PC-3 (cell line): ENCODE results near the gene KTI12. TPM values are rescaled to one million over a fixed set of nuclear protein-coding genes. Genes with fewer than 3 reads are reported as not detected.
A peak's percentile ranks its signal among the peaks of the same experiment; 100 is the strongest.
"Not testable (repeated sequence)": the region's sequence is repeated elsewhere in the genome, so short reads cannot be mapped to it uniquely, and the experiment has no call there.

ENCODE experiments used
- ATAC-seq: fragments of 200-7000 bp; cut with Tn5 transposase; 2 replicates; pipeline ENCODE4 v1.9.1; 2020; ENCODE audit warnings: mild to moderate bottlenecking, moderate library complexity
- BruUV-seq: library from RNA; stranded (reverse); fragments of 400-500 nt; replicated peaks from 2 replicates; lab custom pipeline; 2021; lab: Mats Ljungman, UMichigan
- CTCF ChIA-PET: fragments of 300-600 bp; sonication (Branson Sonifier 250); formaldehyde crosslinking; loops from one replicate; lab custom pipeline; 2022; ENCODE audit warnings: antibody characterized with exemption; lab: Charles Lee
- POLR2A ChIA-PET: fragments of 300-600 bp; sonication (Branson Sonifier 250); formaldehyde crosslinking; loops from one replicate; lab custom pipeline; 2022; ENCODE audit warnings: antibody characterized with exemption; ENCODE audit not compliant: unreplicated experiment; lab: Charles Lee
- DNase-seq: peaks from one replicate; pipeline ENCODE4 v3.0.0-alpha.2; 2015
- H2AFZ ChIP-seq: fragments of 300-600 bp; sonication (generic); 2 replicates; pipeline ENCODE4 v1.6.0; 2016; ENCODE audit warnings: antibody characterized with exemption, low read length
- H3F3A ChIP-seq: fragments of 300-600 bp; sonication (generic); one replicate; pipeline ENCODE4 v1.6.0; 2017; ENCODE audit warnings: antibody characterized with exemption, low read length, control low read depth, mild to moderate bottlenecking; ENCODE audit not compliant: unreplicated experiment
- H3K27ac ChIP-seq: fragments of 300-600 bp; sonication (generic); 2 replicates; pipeline ENCODE4 v1.5.1; 2016; ENCODE audit warnings: mild to moderate bottlenecking, low read length
- H3K27me3 ChIP-seq: fragments of 300-600 bp; sonication (generic); 2 replicates; pipeline ENCODE4 v1.6.1; 2016; ENCODE audit warnings: low read length, mixed read lengths
- H3K36me3 ChIP-seq: fragments of 300-600 bp; sonication (generic); 2 replicates; pipeline ENCODE4 v1.6.1; 2016; ENCODE audit warnings: low read depth, mixed run types, low read length, mixed read lengths
- H3K4me1 ChIP-seq: fragments of 300-600 bp; sonication (generic); 2 replicates; pipeline ENCODE4 v1.5.1; 2016; ENCODE audit warnings: low read length; ENCODE audit not compliant: insufficient read depth
- H3K4me2 ChIP-seq: fragments of 300-600 bp; sonication (generic); 2 replicates; pipeline ENCODE4 v1.6.0; 2016; ENCODE audit warnings: low read length
- H3K4me3 ChIP-seq: fragments of 300-600 bp; sonication (generic); 2 replicates; pipeline ENCODE4 v1.5.1; 2016; ENCODE audit warnings: mild to moderate bottlenecking, low read length, mixed read lengths
- H3K79me2 ChIP-seq: fragments of 300-600 bp; sonication (generic); 2 replicates; pipeline ENCODE4 v1.6.1; 2017; ENCODE audit warnings: low read length, mixed read lengths
- H3K9ac ChIP-seq: fragments of 300-600 bp; sonication (generic); 2 replicates; pipeline ENCODE4 v1.6.0; 2016; ENCODE audit warnings: mild to moderate bottlenecking, low read length
- H3K9me2 ChIP-seq: fragments of 300-600 bp; sonication (generic); replicated peaks from 2 replicates; pipeline ENCODE4 v1.6.1; 2016; ENCODE audit warnings: mixed run types, low read length, mixed read lengths
- H3K9me3 ChIP-seq: fragments of 300-600 bp; sonication (generic); 2 replicates; pipeline ENCODE4 v1.6.1; 2016; ENCODE audit warnings: low read length, mixed read lengths
- H4K20me1 ChIP-seq: fragments of 300-600 bp; sonication (generic); 2 replicates; pipeline ENCODE4 v1.6.1; 2016; ENCODE audit warnings: low read length, mixed read lengths
- CTCF ChIP-seq: fragments of 300-600 bp; sonication (generic); conservative IDR thresholded peaks from 2 replicates; pipeline ENCODE4 v1.5.1; 2017; ENCODE audit warnings: antibody characterized with exemption, low read depth, mild to moderate bottlenecking, low read length
- EZH2 ChIP-seq: fragments of 300-600 bp; sonication (generic); IDR thresholded peaks from one replicate; pipeline ENCODE4 v1.6.1; 2017; ENCODE audit warnings: antibody characterized with exemption, mild to moderate bottlenecking, low read length; ENCODE audit not compliant: unreplicated experiment
- EZH2phosphoT487 ChIP-seq: fragments of 300-600 bp; sonication (generic); IDR thresholded peaks from 2 replicates; pipeline ENCODE4 v1.6.1; 2018; ENCODE audit warnings: mild to moderate bottlenecking, antibody characterized with exemption, low read length, borderline replicate concordance
- intact Hi-C: fragments of 100-400 bp; cut with micrococcal nuclease; formaldehyde crosslinking; loops from 2 replicates; pipeline ENCODE4 v1.9.0; 2023
- total RNA-seq: library from RNA; depleted of rRNA; stranded (reverse); fragments of >200 nt; gene quantifications from 2 replicates; pipeline ENCODE4 v1.2.3, GENCODE V29; 2014

KTI12 gene
- total RNA-seq, 1 experiment from 2014 or later = 9.7 TPM

GRCh38 chr1:52008071-52008809 lies 25.4 kb downstream of the KTI12 start:
- no peaks in the 10 kb centered on the region for H4K20me1 ChIP-seq
- no peak overlapping the region for H3K4me3 ChIP-seq
- no peaks in the 10 kb centered on the region for H3K27me3 ChIP-seq
- no peaks in the 10 kb centered on the region for H3K36me3 ChIP-seq
- DNase-seq (no peak), ATAC-seq (no peak)
- no TSS peak for BruUV-seq
- H2AFZ ChIP-seq = no peak overlapping the region
- no peak overlapping the region for H3K9ac ChIP-seq
- no peaks in the 10 kb centered on the region for H3K9me2 ChIP-seq
- ChIA-PET CTCF (no interaction called here), POLR2A (no interaction called here)
- no peak overlapping the region for H3K27ac ChIP-seq
- intact Hi-C loops = loop anchor here (10.0 kb wide), 1 partner anchor 193 kb away; no protein-coding TSS in a partner anchor
- no peaks in the 10 kb centered on the region for H3K9me3 ChIP-seq
- no peak for TF ChIP-seq EZH2phosphoT487
- TF ChIP-seq EZH2 = no peak
- no peak for TF ChIP-seq CTCF
- H3K4me2 ChIP-seq = no peak overlapping the region
- no peaks in the 10 kb centered on the region for H3K79me2 ChIP-seq
- H3F3A ChIP-seq = no peaks in the 10 kb centered on the region
- peaks cover 7% of the 10 kb centered on the region; the same call in 1 of the 2 replicates for H3K4me1 ChIP-seq

- Histone ChIP-seq H3K4me2 (no peak overlapping the region), H3K27me3 (no peaks in the 10 kb centered on the region), H4K20me1 (no peaks in the 10 kb centered on the region), H3K79me2 (no peaks in the 10 kb centered on the region), H2AFZ (peak overlapping the region; percentile 36; the same call in 1 of the 2 replicates), H3K9me3 (no peaks in the 10 kb centered on the region), H3F3A (no peaks in the 10 kb centered on the region), H3K36me3 (no peaks in the 10 kb centered on the region), H3K9me2 (no peaks in the 10 kb centered on the region), H3K9ac (no peak overlapping the region), H3K4me3 (no peak overlapping the region), H3K27ac (no peak overlapping the region), H3K4me1 (peaks cover 7% of the 10 kb centered on the region; the same call in 1 of the 2 replicates)
- DNase-seq (no peak), ATAC-seq (no peak)
- TF ChIP-seq CTCF = no peak
- no peak for TF ChIP-seq EZH2phosphoT487
- no peak for TF ChIP-seq EZH2
- intact Hi-C loops = loop anchor here (10.0 kb wide), 1 partner anchor 193 kb away; no protein-coding TSS in a partner anchor
- CTCF ChIA-PET = no interaction called here
- no TSS peak for BruUV-seq
- POLR2A ChIA-PET = no interaction called here
Measured at GRCh38 chr1:52007215-52008002, 26.2 kb downstream of the KTI12 start.

DNA sequence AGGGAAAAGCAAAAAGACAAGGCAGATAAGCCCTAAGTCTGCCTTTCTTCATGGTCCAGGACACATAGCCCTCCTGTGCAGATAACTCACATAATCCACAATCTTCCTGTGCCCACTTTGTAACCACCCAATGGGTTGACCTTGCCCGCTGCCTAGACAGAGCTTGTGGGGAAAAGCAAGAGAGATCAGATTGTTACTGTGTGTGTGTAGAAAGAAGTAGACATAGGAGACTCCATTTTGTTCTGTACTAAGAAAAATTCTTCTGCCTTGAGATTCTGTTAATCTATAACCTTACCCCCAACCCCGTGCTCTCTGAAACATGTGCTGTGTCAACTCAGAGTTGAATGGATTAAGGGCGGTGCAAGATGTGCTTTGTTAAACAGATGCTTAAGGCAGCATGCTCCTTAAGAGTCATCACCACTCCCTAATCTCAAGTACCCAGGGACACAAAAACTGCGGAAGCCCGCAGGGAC lies 27.5 kb downstream of the KTI12 start:
- ATAC-seq, H3K27me3 ChIP-seq, H3K9ac ChIP-seq, H3K9me2 ChIP-seq, POLR2A ChIA-PET, H3K4me3 ChIP-seq, H2AFZ ChIP-seq, H3F3A ChIP-seq, BruUV-seq, H3K4me2 ChIP-seq, H3K79me2 ChIP-seq, H3K4me1 ChIP-seq, H4K20me1 ChIP-seq, H3K27ac ChIP-seq, H3K9me3 ChIP-seq, DNase-seq, H3K36me3 ChIP-seq: not testable (repeated sequence)
- CTCF ChIA-PET = interaction anchor here (0.7 kb wide), 1 partner anchor 237 kb away, joined by 3 read pairs; no protein-coding TSS in a partner anchor
- intact Hi-C loops = loop anchor here (10.0 kb wide), 1 partner anchor 191 kb away; no protein-coding TSS in a partner anchor

DNA sequence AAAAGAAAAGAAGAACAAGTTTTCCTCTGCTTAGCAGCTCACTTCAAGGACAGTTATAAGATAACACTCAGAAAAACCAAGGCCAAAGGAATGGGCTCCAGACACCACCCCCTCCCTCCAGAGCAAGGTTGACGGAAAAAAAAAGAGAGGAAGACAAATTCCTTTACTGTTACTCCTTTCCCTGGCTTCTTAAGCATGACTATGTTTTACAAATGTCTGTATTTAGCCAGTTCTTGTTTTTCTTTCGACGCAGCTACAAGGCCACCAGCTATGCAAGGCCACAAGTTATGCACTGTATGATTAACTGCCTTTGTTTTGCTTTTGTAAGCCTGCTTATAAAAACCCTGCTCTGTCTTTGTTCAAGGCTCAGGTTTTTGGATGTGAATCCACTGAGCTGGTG lies 28.1 kb downstream of the KTI12 start:
- intact Hi-C loops = loop anchor here (10.0 kb wide), 1 partner anchor 191 kb away; no protein-coding TSS in a partner anchor
- BruUV-seq, POLR2A ChIA-PET: not testable (repeated sequence)

More for the DNA sequence above, 28.1 kb downstream of the KTI12 start:
- H3K27ac ChIP-seq, DNase-seq, H3F3A ChIP-seq, H3K9ac ChIP-seq, H4K20me1 ChIP-seq, ATAC-seq, H3K9me3 ChIP-seq, H3K4me2 ChIP-seq, H3K79me2 ChIP-seq, H3K36me3 ChIP-seq, H2AFZ ChIP-seq, H3K4me1 ChIP-seq, H3K4me3 ChIP-seq, H3K9me2 ChIP-seq, H3K27me3 ChIP-seq: not testable (repeated sequence)
- CTCF ChIA-PET = interaction anchor here (0.7 kb wide), 1 partner anchor 237 kb away, joined by 3 read pairs; no protein-coding TSS in a partner anchor
